PC-9 (cell line): ENCODE results near the gene KCNQ5. TPM values are rescaled to one million over a fixed set of nuclear protein-coding genes. Genes with fewer than 3 reads are reported as not detected.

Experiments
- BruUV-seq: library from RNA; stranded (reverse); fragments of 400-500 nt; replicated peaks from 2 replicates; lab custom pipeline; 2021; lab: Mats Ljungman, UMichigan
- CTCF ChIA-PET: fragments of 300-600 bp; sonication (Branson Sonifier 250); formaldehyde crosslinking; loops from one replicate; lab custom pipeline; 2022; ENCODE audit warnings: antibody characterized with exemption; lab: Charles Lee
- POLR2A ChIA-PET: fragments of 300-600 bp; sonication (Branson Sonifier 250); formaldehyde crosslinking; loops from one replicate; lab custom pipeline; 2022; ENCODE audit warnings: antibody characterized with exemption; ENCODE audit not compliant: unreplicated experiment; lab: Charles Lee
- DNase-seq, 2 experiments: peaks; one replicate each; pipeline versions ENCODE4 v3.0.0 to v3.0.0-alpha.2; 2015 to 2022; ENCODE audit warnings: mixed read lengths in 1 of 2
- H2AFZ ChIP-seq: fragments of 200-600 bp; sonication (generic); 2 replicates; pipeline ENCODE4 v1.8.1; 2017; ENCODE audit warnings: antibody characterized with exemption
- H3F3A ChIP-seq: fragments of 200-600 bp; sonication (generic); 2 replicates; pipeline ENCODE4 v1.8.1; 2017; ENCODE audit warnings: antibody characterized with exemption, mild to moderate bottlenecking, low read depth; ENCODE audit not compliant: insufficient read depth
- H3K27ac ChIP-seq: fragments of 200-600 bp; sonication (generic); 2 replicates; pipeline ENCODE4 v1.6.1; 2016; ENCODE audit warnings: mixed run types
- H3K27me3 ChIP-seq: fragments of 200-600 bp; sonication (generic); 2 replicates; pipeline ENCODE4 v1.6.1; 2016; ENCODE audit warnings: low read depth, mixed run types; ENCODE audit not compliant: insufficient read depth
- H3K36me3 ChIP-seq: fragments of 200-600 bp; sonication (generic); 2 replicates; pipeline ENCODE4 v1.6.1; 2016; ENCODE audit warnings: low read depth, mixed run types
- H3K4me1 ChIP-seq: fragments of 200-600 bp; sonication (generic); replicated peaks from 2 replicates; pipeline ENCODE4 v1.6.1; 2016; ENCODE audit warnings: mixed run types; ENCODE audit not compliant: insufficient read depth
- H3K4me2 ChIP-seq: fragments of 200-600 bp; sonication (generic); 2 replicates; pipeline ENCODE4 v1.6.1; 2017; ENCODE audit warnings: mixed run types
- H3K4me3 ChIP-seq: fragments of 200-600 bp; sonication (generic); 2 replicates; pipeline ENCODE4 v1.6.1; 2016; ENCODE audit warnings: mixed run types
- H3K79me2 ChIP-seq: fragments of 200-600 bp; sonication (generic); 2 replicates; pipeline ENCODE4 v1.6.1; 2017; ENCODE audit warnings: low read depth, mixed run types
- H3K9me2 ChIP-seq: fragments of 200-600 bp; sonication (generic); 2 replicates; pipeline ENCODE4 v1.8.1; 2017; ENCODE audit warnings: mild to moderate bottlenecking; ENCODE audit not compliant: insufficient read depth
- H3K9me3 ChIP-seq: fragments of 200-600 bp; sonication (generic); 2 replicates; pipeline ENCODE4 v1.8.1; 2016; ENCODE audit warnings: low read depth; ENCODE audit not compliant: insufficient read depth
- H4K20me1 ChIP-seq: fragments of 200-600 bp; sonication (generic); 2 replicates; pipeline ENCODE4 v1.8.1; 2017; ENCODE audit not compliant: insufficient read depth
- EZH2 ChIP-seq: fragments of 200-600 bp; sonication (generic); IDR thresholded peaks from 2 replicates; pipeline ENCODE4 v1.8.0; 2017; ENCODE audit warnings: antibody characterized with exemption, low read depth
- intact Hi-C: fragments of 100-400 bp; cut with micrococcal nuclease; formaldehyde crosslinking; loops from one replicate; pipeline ENCODE4 v1.10.0; 2022; ENCODE audit not compliant: unreplicated experiment
- total RNA-seq: library from RNA; stranded (reverse); gene quantifications from 2 replicates; pipeline ENCODE4 v1.2.3, GENCODE V29; 2021
- TF ChIP-seq, protein P1 (sequence below): fragments of 200-600 bp; sonication (generic); conservative IDR thresholded peaks from 2 replicates; pipeline ENCODE4 v1.6.1; 2017; ENCODE audit warnings: mixed run types, antibody characterized with exemption, mild to moderate bottlenecking, moderate library complexity

Gene KCNQ5
- total RNA-seq, 1 experiment from 2014 or later, result 0.20 TPM

DNA sequence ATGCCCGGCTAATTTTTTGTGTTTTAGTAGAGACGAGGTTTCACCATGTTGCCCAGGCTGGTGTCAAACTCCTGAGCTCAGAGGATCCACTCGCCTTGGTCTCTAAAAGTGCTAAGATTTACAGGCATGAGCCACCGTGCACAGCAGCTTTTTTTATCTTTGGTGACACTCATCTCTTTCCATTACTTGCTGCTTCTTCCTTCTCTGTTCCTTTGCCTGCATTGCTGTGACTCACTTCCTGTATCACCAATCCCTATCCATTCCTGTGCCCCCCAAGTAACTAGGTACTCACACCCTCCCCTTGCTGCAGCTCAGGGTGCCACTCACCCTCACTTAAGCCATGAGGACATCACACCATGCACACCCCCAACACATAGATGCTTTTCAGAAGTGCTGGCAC is 578.9 kb downstream of the KCNQ5 start:
- Histone ChIP-seq H3K27ac (no peak overlapping the region), H3F3A (no peaks in the 10 kb centered on the region), H2AFZ (no peak overlapping the region), H3K4me1 (no peaks in the 10 kb centered on the region), H4K20me1 (no peaks in the 10 kb centered on the region), H3K36me3 (no peaks in the 10 kb centered on the region), H3K4me3 (no peak overlapping the region), H3K9me2 (no peaks in the 10 kb centered on the region), H3K9me3 (no peaks in the 10 kb centered on the region), H3K79me2 (no peaks in the 10 kb centered on the region), H3K27me3 (no peaks in the 10 kb centered on the region), H3K4me2 (no peak overlapping the region)
- no TSS peak for BruUV-seq
- DNase-seq, result no peak
- ChIA-PET POLR2A (no interaction called here), CTCF (no interaction called here)
- TF ChIP-seq, protein P1, sequence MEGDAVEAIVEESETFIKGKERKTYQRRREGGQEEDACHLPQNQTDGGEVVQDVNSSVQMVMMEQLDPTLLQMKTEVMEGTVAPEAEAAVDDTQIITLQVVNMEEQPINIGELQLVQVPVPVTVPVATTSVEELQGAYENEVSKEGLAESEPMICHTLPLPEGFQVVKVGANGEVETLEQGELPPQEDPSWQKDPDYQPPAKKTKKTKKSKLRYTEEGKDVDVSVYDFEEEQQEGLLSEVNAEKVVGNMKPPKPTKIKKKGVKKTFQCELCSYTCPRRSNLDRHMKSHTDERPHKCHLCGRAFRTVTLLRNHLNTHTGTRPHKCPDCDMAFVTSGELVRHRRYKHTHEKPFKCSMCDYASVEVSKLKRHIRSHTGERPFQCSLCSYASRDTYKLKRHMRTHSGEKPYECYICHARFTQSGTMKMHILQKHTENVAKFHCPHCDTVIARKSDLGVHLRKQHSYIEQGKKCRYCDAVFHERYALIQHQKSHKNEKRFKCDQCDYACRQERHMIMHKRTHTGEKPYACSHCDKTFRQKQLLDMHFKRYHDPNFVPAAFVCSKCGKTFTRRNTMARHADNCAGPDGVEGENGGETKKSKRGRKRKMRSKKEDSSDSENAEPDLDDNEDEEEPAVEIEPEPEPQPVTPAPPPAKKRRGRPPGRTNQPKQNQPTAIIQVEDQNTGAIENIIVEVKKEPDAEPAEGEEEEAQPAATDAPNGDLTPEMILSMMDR, result no peak
- no peak for TF ChIP-seq EZH2
- intact Hi-C loops, result no loop called here

GRCh38 chr6:73203098-73203497 is 581.2 kb downstream of the KCNQ5 start:
- no peak overlapping the region for H3K27ac ChIP-seq
- TF ChIP-seq EZH2, result no peak
- TF ChIP-seq, protein P1, result no peak
- H3K4me2 ChIP-seq, result no peak overlapping the region
- no peak overlapping the region for H2AFZ ChIP-seq
- H3K9me2 ChIP-seq, result no peaks in the 10 kb centered on the region
- POLR2A ChIA-PET, result no interaction called here
- no peaks in the 10 kb centered on the region for H4K20me1 ChIP-seq
- no peak for DNase-seq
- CTCF ChIA-PET, result interaction anchor here (0.6 kb wide), 1 partner anchor 570 kb away, joined by 3 read pairs; no protein-coding TSS in a partner anchor
- H3K36me3 ChIP-seq, result no peaks in the 10 kb centered on the region
- no peaks in the 10 kb centered on the region for H3K27me3 ChIP-seq
- H3K4me1 ChIP-seq, result no peaks in the 10 kb centered on the region
- no peaks in the 10 kb centered on the region for H3K9me3 ChIP-seq
- no peak overlapping the region for H3K4me3 ChIP-seq
- H3K79me2 ChIP-seq, result no peaks in the 10 kb centered on the region
- BruUV-seq, result no TSS peak
- H3F3A ChIP-seq, result no peaks in the 10 kb centered on the region
- intact Hi-C loops, result no loop called here

GRCh38 chr6:73204252-73204651 is 582.4 kb downstream of the KCNQ5 start:
- H3K4me2 ChIP-seq, result no peak overlapping the region
- H3K79me2 ChIP-seq, result no peaks in the 10 kb centered on the region
- H3K4me3 ChIP-seq, result no peak overlapping the region
- H2AFZ ChIP-seq, result no peak overlapping the region
- ChIA-PET CTCF (no interaction called here), POLR2A (no interaction called here)
- no peaks in the 10 kb centered on the region for H3K27me3 ChIP-seq
- BruUV-seq, result no TSS peak
- H3K9me2 ChIP-seq, result no peaks in the 10 kb centered on the region
- no peak for DNase-seq
- no peak for TF ChIP-seq EZH2
- TF ChIP-seq, protein P1, result no peak
- H3K27ac ChIP-seq, result no peak overlapping the region
- intact Hi-C loops, result no loop called here
- no peaks in the 10 kb centered on the region for H3F3A ChIP-seq
- H3K36me3 ChIP-seq, result no peaks in the 10 kb centered on the region
- H3K9me3 ChIP-seq, result no peaks in the 10 kb centered on the region
- H4K20me1 ChIP-seq, result no peaks in the 10 kb centered on the region
- H3K4me1 ChIP-seq, result no peaks in the 10 kb centered on the region
